Sigmoid colon (tissue), 7 donors: Measurements from ENCODE around the gene SPATA31E1. TPM values are rescaled to one million over a fixed set of nuclear protein-coding genes. Genes with fewer than 3 reads are reported as not detected.
"Not testable (repeated sequence)": the region's sequence is repeated elsewhere in the genome, so short reads cannot be mapped to it uniquely, and the experiment has no call there.

Experiments
- DNase-seq: peaks from one replicate; pipeline ENCODE4 v3.0.0-alpha.2; 2019
- H3K27ac ChIP-seq, 4 donors: fragments of 200-600 bp; sonication (generic); one replicate each; pipeline ENCODE4 v1.5.1; 2016 to 2019; ENCODE audit warnings: mild to moderate bottlenecking in 1 of 4
- H3K27me3 ChIP-seq, 3 donors: fragments of 200-600 bp; sonication (generic); one replicate each; pipeline ENCODE4 v1.5.1; 2019; ENCODE audit warnings: mild to moderate bottlenecking in 1 of 3
- H3K36me3 ChIP-seq, 4 donors: fragments of 200-600 bp; sonication (generic); one replicate each; pipeline ENCODE4 v1.5.1; 2016 to 2019
- H3K4me1 ChIP-seq, 4 donors: fragments of 200-600 bp; sonication (generic); one replicate each; pipeline ENCODE4 v1.5.1; 2017 to 2019
- H3K4me3 ChIP-seq, 4 donors: fragments of 200-600 bp; sonication (generic); one replicate each; pipeline ENCODE4 v1.5.1; 2017 to 2019; ENCODE audit warnings: mild to moderate bottlenecking in 2 of 4, moderate library complexity in 1 of 4
- H3K9me3 ChIP-seq, 4 donors: fragments of 200-600 bp in 3 of 4; sonication (generic) in 3 of 4; one replicate each; pipeline versions ENCODE4 v1.5.1 to v1.6.1; 2013 to 2019
- CTCF ChIP-seq, 4 experiments: fragments of 450-650 bp in 3 of 4; fragments of 200-600 bp in 1 of 4; IDR thresholded peaks; one replicate each; pipeline ENCODE4 v1.5.1; 2016 to 2019; ENCODE audit warnings: antibody characterized with exemption in 4 of 4, mild to moderate bottlenecking in 3 of 4, moderate library complexity in 2 of 4
- EP300 ChIP-seq, 4 donors: sonication (generic); formaldehyde crosslinking; IDR thresholded peaks; one replicate each; pipeline ENCODE4 v1.6.1; 2017; ENCODE audit warnings: antibody characterized with exemption in 4 of 4
- POLR2A ChIP-seq, 2 donors: fragments of 450-650 bp; IDR thresholded peaks; one replicate each; pipeline ENCODE4 v1.6.1; 2016; ENCODE audit warnings: antibody characterized with exemption in 2 of 2, mild to moderate bottlenecking in 2 of 2, moderate library complexity in 2 of 2
- POLR2AphosphoS5 ChIP-seq, 4 donors: sonication (generic); formaldehyde crosslinking; IDR thresholded peaks; one replicate each; pipeline ENCODE4 v1.6.1; 2017; ENCODE audit warnings: antibody characterized with exemption in 4 of 4
- WGBS, 2 donors: extraction: QIAGEN DNeasy Blood & Tissue Kit; methylation state at CpG; one replicate each; pipeline ENCODE4 v1.1.7; 2013; 5-methylcytosine and 5-hydroxymethylcytosine counted together
- intact Hi-C: fragments of 100-400 bp; cut with DNase I; formaldehyde crosslinking; loops from one replicate; pipeline ENCODE4 v1.15.1; 2023
- polyA plus RNA-seq, 3 donors: library from polyadenylated mRNA; stranded (reverse); fragments of 200-250 nt; gene quantifications; one replicate each; pipeline ENCODE4 v1.2.3, GENCODE V29; 2013
- total RNA-seq, 4 donors: library from RNA; depleted of rRNA; stranded (reverse); fragments of >200 nt; gene quantifications; one replicate each; pipeline ENCODE4 v1.1.0, GENCODE V29; 2016
- donor health status: healthy with polysubstance abuse.
- donor health status: Bipolar disorder and iron deficiency.
- donor health status: healthy.

Gene SPATA31E1
- total and polyA plus RNA-seq, 7 donors = 0.01 TPM; not detected in 6

- no peak overlapping the region for H3K27ac ChIP-seq
Measured at GRCh38 chr9:87910821-87911220, 28.1 kb downstream of the SPATA31E1 start.

GRCh38 chr9:87917662-87918061 lies 35.0 kb downstream of the SPATA31E1 start, which contains the start of gene SPATA31C1:
TSS of gene SPATA31C1 (plus strand) at chr9:87917962.
- H3K9me3 ChIP-seq, H3K36me3 ChIP-seq, DNase-seq, H3K27ac ChIP-seq, intact Hi-C loops, H3K4me3 ChIP-seq, H3K4me1 ChIP-seq, H3K27me3 ChIP-seq: not testable (repeated sequence)
- WGBS, 2 donors = no CpG with 5 or more reads among the region's 8 CpGs

More at GRCh38 chr9:87910821-87911220, 28.1 kb downstream of the SPATA31E1 start:
- 86 to 90% methylated on average over 3 of the region's 3 CpGs for WGBS, 2 donors
- intact Hi-C loops = no loop called here
- TF ChIP-seq POLR2AphosphoS5 (IDR thresholded peaks at IDR 0.05) (no peak), POLR2A (IDR thresholded peaks at IDR 0.05) (no peak), CTCF (IDR thresholded peaks at IDR 0.05) (no peak), EP300 (IDR thresholded peaks at IDR 0.05) (no peak)
- H3K36me3 ChIP-seq = no peaks in the 10 kb centered on the region
- H3K9me3 ChIP-seq = no peaks in the 10 kb centered on the region
- no peaks in the 10 kb centered on the region for H3K27me3 ChIP-seq
- no peak for DNase-seq
- no peaks in the 10 kb centered on the region for H3K4me1 ChIP-seq
- no peak overlapping the region for H3K4me3 ChIP-seq

- intact Hi-C loops, H3K36me3 ChIP-seq, H3K27ac ChIP-seq, H3K27me3 ChIP-seq, DNase-seq, H3K4me3 ChIP-seq, H3K4me1 ChIP-seq, H3K9me3 ChIP-seq: not testable (repeated sequence)
- WGBS, 2 donors = 73 to 84% methylated on average over 12 of the region's 13 CpGs
Measured at GRCh38 chr9:87919013-87919412, 36.3 kb downstream of the SPATA31E1 start.

GRCh38 chr9:87921561-87921960 lies 38.9 kb downstream of the SPATA31E1 start:
- 86 to 89% methylated on average over 8 of the region's 8 CpGs for WGBS, 2 donors
- DNase-seq, H3K9me3 ChIP-seq, H3K27ac ChIP-seq, intact Hi-C loops, H3K36me3 ChIP-seq, H3K4me3 ChIP-seq, H3K27me3 ChIP-seq, H3K4me1 ChIP-seq: not testable (repeated sequence)

GRCh38 chr9:87923012-87923411 lies 40.3 kb downstream of the SPATA31E1 start:
- intact Hi-C loops, DNase-seq, H3K9me3 ChIP-seq, H3K27ac ChIP-seq, H3K4me3 ChIP-seq, H3K4me1 ChIP-seq, H3K36me3 ChIP-seq, H3K27me3 ChIP-seq: not testable (repeated sequence)
- 62 to 85% methylated on average over 10 of the region's 10 CpGs for WGBS, 2 donors

- H3K9me3 ChIP-seq, H3K27me3 ChIP-seq, H3K27ac ChIP-seq, intact Hi-C loops, H3K36me3 ChIP-seq, H3K4me1 ChIP-seq, DNase-seq, H3K4me3 ChIP-seq: not testable (repeated sequence)
- WGBS, 2 donors = 95 to 98% methylated on average over 10 of the region's 10 CpGs
Measured at GRCh38 chr9:87924851-87925250, 42.2 kb downstream of the SPATA31E1 start.

- DNase-seq, H3K27ac ChIP-seq, H3K9me3 ChIP-seq, H3K27me3 ChIP-seq, H3K4me3 ChIP-seq, H3K4me1 ChIP-seq, H3K36me3 ChIP-seq, intact Hi-C loops: not testable (repeated sequence)
Measured at GRCh38 chr9:87929152-87929551, 46.5 kb downstream of the SPATA31E1 start.

- WGBS, 2 donors = 18 to 77% methylated on average over 7 of the region's 7 CpGs
- H3K4me1 ChIP-seq, H3K36me3 ChIP-seq, H3K27ac ChIP-seq, intact Hi-C loops, H3K27me3 ChIP-seq, DNase-seq, H3K9me3 ChIP-seq, H3K4me3 ChIP-seq: not testable (repeated sequence)
Measured at GRCh38 chr9:87934444-87934843, 51.8 kb downstream of the SPATA31E1 start.

- WGBS, 2 donors = 60 to 82% methylated on average over 12 of the region's 12 CpGs
- intact Hi-C loops, DNase-seq: not testable (repeated sequence)
Measured at GRCh38 chr9:87937352-87937751, 54.7 kb downstream of the SPATA31E1 start.

GRCh38 chr9:87937918-87938317 lies 55.2 kb downstream of the SPATA31E1 start:
- H3K9me3 ChIP-seq, intact Hi-C loops, H3K4me1 ChIP-seq, DNase-seq, H3K36me3 ChIP-seq, H3K27me3 ChIP-seq, H3K27ac ChIP-seq, H3K4me3 ChIP-seq: not testable (repeated sequence)
- 57 to 83% methylated on average over 9 of the region's 9 CpGs for WGBS, 2 donors

More at GRCh38 chr9:87937352-87937751, 54.7 kb downstream of the SPATA31E1 start:
- H3K27me3 ChIP-seq, H3K36me3 ChIP-seq, H3K4me1 ChIP-seq, H3K4me3 ChIP-seq, H3K9me3 ChIP-seq, H3K27ac ChIP-seq: not testable (repeated sequence)

- DNase-seq, H3K9me3 ChIP-seq, intact Hi-C loops, H3K36me3 ChIP-seq, H3K4me3 ChIP-seq, H3K27me3 ChIP-seq, H3K4me1 ChIP-seq, H3K27ac ChIP-seq: not testable (repeated sequence)
- 69 to 88% methylated on average over 11 to 12 of the region's 12 CpGs for WGBS, 2 donors
Measured at GRCh38 chr9:87938336-87938735, 55.7 kb downstream of the SPATA31E1 start.
